MG63 (cell line): ENCODE results near the gene GOLM1. TPM values are rescaled to one million over a fixed set of nuclear protein-coding genes. Genes with fewer than 3 reads are reported as not detected.
"Not testable (repeated sequence)": the region's sequence is repeated elsewhere in the genome, so short reads cannot be mapped to it uniquely, and the experiment has no call there.

ENCODE experiments used
- DNase-seq: peaks from one replicate; pipeline ENCODE4 v3.0.0-alpha.2; 2020
- H3K27me3 ChIP-seq: fragments of 250-450 bp; sonication (Bioruptor Pico); 2 replicates; pipeline ENCODE4 v1.5.1; 2020; ENCODE audit warnings: mild to moderate bottlenecking, moderate library complexity
- H3K36me3 ChIP-seq: fragments of 250-450 bp; sonication (Bioruptor Pico); 2 replicates; pipeline ENCODE4 v1.5.1; 2020; ENCODE audit warnings: mild to moderate bottlenecking, moderate library complexity
- H3K4me3 ChIP-seq: fragments of 250-450 bp; sonication (Bioruptor Pico); 2 replicates; pipeline ENCODE4 v1.5.1; 2020; ENCODE audit warnings: mild to moderate bottlenecking, moderate library complexity
- H3K9me3 ChIP-seq: fragments of 250-450 bp; sonication (Bioruptor Pico); 2 replicates; pipeline ENCODE4 v1.5.1; 2020; ENCODE audit warnings: mild to moderate bottlenecking, moderate library complexity
- total RNA-seq: library from RNA; depleted of rRNA; stranded (reverse); fragments of >200 nt; shearing (Covaris generic); gene quantifications from 2 replicates; pipeline ENCODE4 v1.2.3, GENCODE V29; 2014; ENCODE audit warnings: low replicate concordance; rRNA removed

The GOLM1 gene
- total RNA-seq, result 37.9 and 43.9 TPM in 2 replicates

DNA sequence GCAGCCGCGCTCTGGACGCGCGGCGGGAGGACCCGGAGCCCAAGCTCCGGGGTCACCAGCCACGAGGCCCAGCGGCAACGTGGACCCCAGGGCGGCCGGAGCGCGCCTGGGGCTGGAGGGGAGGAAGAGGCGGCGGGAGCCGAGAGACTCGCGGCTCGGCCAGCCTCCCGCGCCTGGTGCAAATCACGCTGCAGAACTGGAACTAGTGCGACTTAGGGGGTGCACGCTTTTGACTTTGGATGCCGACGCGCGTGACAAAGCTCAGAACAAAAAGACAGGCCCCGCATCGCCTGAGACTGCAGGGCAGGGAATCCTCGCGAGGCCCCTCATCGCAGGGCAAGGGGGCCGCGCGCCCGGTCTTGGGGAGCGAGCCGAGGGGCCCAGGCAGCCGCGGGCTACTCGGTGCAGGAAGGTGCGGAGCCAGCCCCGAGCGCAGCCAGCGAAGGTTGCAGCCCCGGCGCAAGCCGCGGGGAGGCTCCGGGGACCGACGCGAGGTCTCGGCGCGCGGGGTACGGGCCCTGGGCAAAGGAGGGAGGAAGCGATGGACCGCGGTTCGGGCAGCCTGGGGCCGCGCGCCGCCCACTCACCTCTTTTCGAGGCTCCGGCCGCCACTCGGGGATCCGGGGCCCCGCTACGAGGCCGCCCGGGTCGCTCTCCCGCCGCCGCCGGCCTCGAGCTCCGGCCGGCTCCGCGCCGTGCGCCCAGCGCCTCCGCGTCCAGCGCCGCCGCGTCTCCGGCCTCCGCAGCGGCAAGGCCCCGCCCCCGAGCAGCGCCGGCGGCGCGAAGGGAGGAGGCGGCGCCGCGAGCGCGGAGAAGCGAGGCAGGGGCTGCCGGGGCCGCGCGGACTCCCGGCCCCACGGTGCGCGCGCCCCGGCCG lies at the start of gene GOLM1:
GOLM1 (minus strand) TSS at position 735 of the 877 bp plus-strand sequence. CDS start 20,238 bp downstream, outside the sequence.
- no peaks in the 10 kb centered on the region for H3K27me3 ChIP-seq
- H3K9me3 ChIP-seq, result no peaks in the 10 kb centered on the region
- H3K4me3 ChIP-seq, result peak within 1 kb of the TSS; percentile 79
- peak; percentile 66 for DNase-seq
- no peaks in the 10 kb centered on the region for H3K36me3 ChIP-seq

- H3K36me3 ChIP-seq, result not testable (repeated sequence)
- peak; percentile 9 for DNase-seq
Observed at GRCh38 chr9:86146671-86147070, 47.3 kb upstream of the GOLM1 start.

DNA sequence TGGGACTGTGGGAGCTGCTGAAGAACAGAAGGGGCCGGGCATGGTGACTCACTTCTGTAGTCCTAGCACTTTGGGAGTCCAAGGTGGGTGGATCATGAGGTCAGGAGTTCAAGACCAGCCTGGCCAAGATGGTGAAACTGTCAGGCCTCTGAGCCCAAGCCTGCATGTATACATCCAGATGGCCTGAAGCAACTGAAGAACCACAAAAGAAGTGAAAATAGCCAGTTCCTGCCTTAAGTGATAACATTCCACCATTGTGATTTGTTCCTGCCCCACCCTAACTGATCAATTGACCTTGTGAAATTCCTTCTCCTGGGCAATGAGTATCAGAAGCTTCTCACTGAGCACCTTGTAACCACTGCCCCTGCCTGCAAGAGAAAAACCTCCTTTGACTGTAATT lies 46.6 kb upstream of the GOLM1 start:
- DNase-seq, H3K4me3 ChIP-seq, H3K9me3 ChIP-seq, H3K36me3 ChIP-seq, H3K27me3 ChIP-seq: not testable (repeated sequence)

More at GRCh38 chr9:86146671-86147070, 47.3 kb upstream of the GOLM1 start:
- not testable (repeated sequence) for H3K4me3 ChIP-seq, H3K27me3 ChIP-seq, H3K9me3 ChIP-seq

DNA sequence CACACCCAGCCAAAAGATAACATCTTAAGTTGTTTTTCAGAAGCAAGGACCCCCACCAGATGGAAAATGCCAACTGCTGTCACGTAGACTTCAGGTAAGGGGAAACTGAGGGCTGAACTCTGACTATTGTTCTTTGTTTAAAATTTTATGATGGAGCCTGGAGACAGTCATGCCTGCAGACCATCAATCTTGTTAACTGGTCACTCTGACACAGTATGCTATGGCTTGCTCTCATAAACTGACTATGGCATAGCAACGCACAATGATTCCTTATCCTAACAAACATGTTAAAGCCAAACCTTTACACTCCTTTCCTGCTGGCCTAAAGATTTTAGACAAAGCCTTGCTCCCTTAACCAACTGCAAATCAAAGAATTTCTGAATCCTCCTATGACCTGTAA lies 43.6 kb upstream of the GOLM1 start:
- no peaks in the 10 kb centered on the region for H3K36me3 ChIP-seq
- no peak overlapping the region for H3K4me3 ChIP-seq
- no peaks in the 10 kb centered on the region for H3K27me3 ChIP-seq
- H3K9me3 ChIP-seq, result peaks cover 3% of the 10 kb centered on the region
- DNase-seq, result no peak

DNA sequence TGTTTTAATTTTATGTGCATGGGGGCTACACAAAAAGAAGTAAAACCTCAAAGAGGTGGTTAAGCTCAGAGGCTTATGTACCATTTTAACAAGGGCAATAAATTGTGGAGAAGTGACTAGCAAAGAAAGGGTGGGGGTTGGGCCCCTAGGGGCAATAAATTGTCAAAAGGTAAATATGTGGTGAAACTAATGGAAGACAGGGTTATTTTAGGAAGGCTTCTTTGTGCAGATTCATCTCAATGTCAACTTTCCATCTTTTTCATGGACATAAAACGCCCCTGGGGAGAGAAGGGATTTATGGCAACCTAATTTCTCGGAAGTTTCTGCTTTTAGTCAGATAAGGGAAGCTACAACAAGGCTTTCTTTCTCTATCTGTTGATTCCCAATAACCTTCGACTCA lies 42.5 kb upstream of the GOLM1 start:
- Histone ChIP-seq H3K36me3 (no peaks in the 10 kb centered on the region), H3K9me3 (peaks cover 3% of the 10 kb centered on the region), H3K27me3 (no peaks in the 10 kb centered on the region), H3K4me3 (no peak overlapping the region)
- DNase-seq, result no peak

- Histone ChIP-seq H3K9me3 (no peaks in the 10 kb centered on the region), H3K27me3 (no peaks in the 10 kb centered on the region), H3K36me3 (no peaks in the 10 kb centered on the region), H3K4me3 (no peak overlapping the region)
- DNase-seq, result no peak
Observed at GRCh38 chr9:86135371-86135770, 36.0 kb upstream of the GOLM1 start.

DNA sequence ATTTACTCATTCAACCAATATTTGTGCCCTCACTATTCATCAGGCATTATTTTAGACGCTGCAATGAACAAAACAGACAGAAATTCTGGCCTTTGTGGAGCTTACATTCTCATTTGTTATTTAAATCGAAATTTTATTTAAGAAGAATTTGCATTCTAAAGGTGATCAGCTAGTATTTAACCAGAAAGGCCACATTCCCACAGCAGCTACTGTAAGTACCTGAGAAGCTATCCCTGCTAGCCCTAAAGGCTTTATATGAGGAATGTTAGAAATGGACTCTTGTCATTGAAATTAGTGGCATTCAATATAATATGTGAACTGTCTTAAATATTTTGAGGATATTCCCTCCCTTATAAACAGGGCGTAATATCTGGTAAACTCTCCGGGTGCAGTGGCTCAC lies 35.0 kb upstream of the GOLM1 start:
- Histone ChIP-seq H3K27me3 (no peaks in the 10 kb centered on the region), H3K4me3 (no peak overlapping the region), H3K36me3 (no peaks in the 10 kb centered on the region), H3K9me3 (no peaks in the 10 kb centered on the region)
- no peak for DNase-seq

DNA sequence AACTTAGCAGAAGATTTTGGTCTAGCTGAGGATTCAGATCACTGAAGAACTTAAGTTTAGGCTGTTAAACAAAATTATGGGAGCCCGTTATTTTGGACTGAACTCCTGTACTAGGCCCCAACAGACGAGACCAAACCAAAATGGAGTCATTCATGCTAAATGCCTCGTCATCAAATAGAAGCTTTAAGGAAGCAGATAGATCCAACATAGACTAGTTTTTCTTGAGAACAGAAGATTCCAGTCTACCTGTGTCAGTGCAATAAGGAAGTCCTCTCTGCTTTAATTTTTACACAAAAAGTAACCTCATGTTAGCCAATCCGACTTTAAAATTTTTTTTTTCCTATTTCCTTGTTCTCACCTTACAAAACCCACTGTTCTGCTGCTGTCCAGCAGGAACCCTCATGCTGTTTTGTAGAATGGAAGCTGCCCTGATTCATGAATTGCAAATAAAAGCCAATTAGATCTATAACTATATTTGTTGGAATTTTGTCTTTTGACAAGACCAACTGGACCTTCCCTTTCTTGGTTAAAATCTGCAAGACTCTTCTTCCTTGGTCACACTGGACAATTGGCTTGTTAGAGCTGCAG lies 29.0 kb upstream of the GOLM1 start:
- no peaks in the 10 kb centered on the region for H3K9me3 ChIP-seq
- H3K27me3 ChIP-seq, result no peaks in the 10 kb centered on the region
- no peaks in the 10 kb centered on the region for H3K36me3 ChIP-seq
- DNase-seq, result no peak
- no peak overlapping the region for H3K4me3 ChIP-seq

DNA sequence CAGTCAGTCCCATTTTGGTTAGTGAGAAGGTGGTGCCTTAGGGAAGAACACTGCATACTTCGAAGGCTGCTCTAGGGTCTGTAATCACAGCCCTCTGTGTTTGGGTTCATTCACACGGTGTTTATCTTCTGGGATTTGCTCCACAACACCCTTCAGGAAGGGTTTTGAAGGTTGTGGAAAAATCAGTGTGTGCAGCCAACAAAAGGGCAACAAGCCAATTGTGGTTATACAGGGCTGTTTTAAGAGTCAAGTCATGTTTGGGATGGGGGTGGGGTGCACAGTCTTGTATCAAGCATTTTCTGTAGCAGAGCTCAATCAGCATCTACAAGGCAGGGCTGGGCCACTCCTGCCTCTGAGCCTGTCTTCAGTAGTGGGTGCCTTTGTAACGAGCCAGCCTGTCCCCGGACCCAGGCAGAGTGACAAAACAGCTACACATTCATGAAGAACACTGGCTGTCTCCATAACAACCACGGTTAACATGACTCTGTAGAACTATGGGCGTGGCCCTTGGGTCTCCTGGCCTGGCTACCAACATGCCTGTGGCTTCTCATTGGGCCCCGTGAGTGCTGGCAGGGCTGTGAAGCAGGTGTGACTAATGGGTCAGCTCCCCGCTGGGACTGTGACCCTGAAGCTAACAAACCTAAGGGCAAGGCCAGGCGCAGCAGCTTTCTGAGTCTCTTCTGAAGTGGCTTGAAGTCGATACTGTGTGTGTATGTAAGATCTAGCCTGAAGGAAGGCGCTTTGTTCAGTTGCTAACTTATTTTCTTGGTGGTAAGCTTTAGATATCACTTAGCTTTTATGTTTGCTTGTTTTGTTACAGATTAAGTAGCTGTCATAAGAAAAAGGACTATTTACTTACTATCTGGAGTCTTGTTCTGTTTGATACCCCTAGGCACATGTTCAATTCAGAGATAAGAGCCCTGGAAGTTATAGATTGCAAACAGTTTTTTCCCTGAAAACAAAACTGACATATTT lies 27.9 kb upstream of the GOLM1 start:
- no peak overlapping the region for H3K4me3 ChIP-seq
- no peaks in the 10 kb centered on the region for H3K27me3 ChIP-seq
- DNase-seq, result peak; percentile 90
- H3K36me3 ChIP-seq, result no peaks in the 10 kb centered on the region
- no peaks in the 10 kb centered on the region for H3K9me3 ChIP-seq

DNA sequence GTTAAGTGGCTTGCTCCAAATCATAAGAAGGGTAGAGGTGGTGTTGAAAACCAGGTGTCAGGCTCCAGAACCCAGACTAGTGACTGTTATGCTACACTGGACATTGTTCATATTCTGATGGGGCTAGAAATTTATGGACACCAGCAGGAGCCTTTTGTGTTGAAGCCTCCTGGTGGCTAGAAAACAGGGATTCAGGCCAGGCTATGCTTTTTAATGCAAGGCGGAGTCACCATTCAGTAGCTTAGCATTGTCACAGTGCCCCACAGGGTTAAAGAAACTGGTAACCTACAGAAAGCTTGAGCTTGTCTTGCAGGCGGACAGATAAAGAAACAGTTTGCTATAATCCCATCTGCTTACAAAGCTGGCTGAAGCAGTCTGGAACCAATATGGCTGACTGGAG lies 23.0 kb upstream of the GOLM1 start:
- no peaks in the 10 kb centered on the region for H3K27me3 ChIP-seq
- H3K9me3 ChIP-seq, result no peaks in the 10 kb centered on the region
- no peak for DNase-seq
- H3K4me3 ChIP-seq, result no peak overlapping the region
- no peaks in the 10 kb centered on the region for H3K36me3 ChIP-seq

- Histone ChIP-seq H3K27me3 (no peaks in the 10 kb centered on the region), H3K36me3 (no peaks in the 10 kb centered on the region), H3K9me3 (no peaks in the 10 kb centered on the region), H3K4me3 (no peak overlapping the region)
- no peak for DNase-seq
Observed at GRCh38 chr9:86119457-86119856, 20.1 kb upstream of the GOLM1 start.

GRCh38 chr9:86116425-86116824 lies 17.1 kb upstream of the GOLM1 start:
- DNase-seq, result no peak
- H3K4me3 ChIP-seq, result no peak overlapping the region
- H3K36me3 ChIP-seq, result no peaks in the 10 kb centered on the region
- H3K9me3 ChIP-seq, result no peaks in the 10 kb centered on the region
- no peaks in the 10 kb centered on the region for H3K27me3 ChIP-seq

GRCh38 chr9:86115886-86116285 lies 16.5 kb upstream of the GOLM1 start:
- no peak overlapping the region for H3K4me3 ChIP-seq
- H3K9me3 ChIP-seq, result no peaks in the 10 kb centered on the region
- no peak for DNase-seq
- H3K27me3 ChIP-seq, result no peaks in the 10 kb centered on the region
- no peaks in the 10 kb centered on the region for H3K36me3 ChIP-seq

GRCh38 chr9:86112057-86112456 lies 12.7 kb upstream of the GOLM1 start:
- no peaks in the 10 kb centered on the region for H3K27me3 ChIP-seq
- no peak overlapping the region for H3K4me3 ChIP-seq
- no peaks in the 10 kb centered on the region for H3K9me3 ChIP-seq
- H3K36me3 ChIP-seq, result no peaks in the 10 kb centered on the region
- DNase-seq, result no peak

- H3K9me3 ChIP-seq, result no peaks in the 10 kb centered on the region
- no peaks in the 10 kb centered on the region for H3K36me3 ChIP-seq
- no peaks in the 10 kb centered on the region for H3K27me3 ChIP-seq
- DNase-seq, result no peak
- no peak overlapping the region for H3K4me3 ChIP-seq
Observed at GRCh38 chr9:86102626-86103025, 3.3 kb upstream of the GOLM1 start.

GRCh38 chr9:86099701-86100364 lies 475 bp upstream of the GOLM1 start:
- DNase-seq, result peak; percentile 49
- H3K9me3 ChIP-seq, result no peaks in the 10 kb centered on the region
- peak overlapping the region; percentile 55 for H3K4me3 ChIP-seq
- H3K36me3 ChIP-seq, result no peaks in the 10 kb centered on the region
- H3K27me3 ChIP-seq, result no peaks in the 10 kb centered on the region
